Neural crest cell (in vitro differentiated cells): ENCODE results near the gene AXDND1. TPM values are rescaled to one million over a fixed set of nuclear protein-coding genes. Genes with fewer than 3 reads are reported as not detected.

Source experiments
- DNase-seq: peaks from one replicate; pipeline ENCODE4 v3.0.0; 2021; ENCODE audit warnings: low read depth, mixed read lengths, low spot score
- H3K27ac Mint-ChIP-seq: one replicate; pipeline ENCODE4 v1.8.0; 2021; ENCODE audit warnings: mild to moderate bottlenecking, mixed read lengths; ENCODE audit not compliant: unreplicated experiment
- H3K27me3 Mint-ChIP-seq: 2 replicates; pipeline ENCODE4 v1.8.0; 2021; ENCODE audit warnings: low read depth, mild to moderate bottlenecking, mixed read lengths
- H3K36me3 Mint-ChIP-seq: 2 replicates; pipeline ENCODE4 v1.8.0; 2021; ENCODE audit warnings: low read depth, mild to moderate bottlenecking, mixed read lengths
- H3K4me1 Mint-ChIP-seq: 2 replicates; pipeline ENCODE4 v1.8.0; 2021; ENCODE audit warnings: mixed read lengths
- H3K4me3 Mint-ChIP-seq: one replicate; pipeline ENCODE4 v1.8.0; 2021; ENCODE audit warnings: mild to moderate bottlenecking, mixed read lengths
- H3K9me3 Mint-ChIP-seq: 2 replicates; pipeline ENCODE4 v1.8.0; 2021; ENCODE audit warnings: mixed read lengths
- CTCF ChIP-seq: fragments of 200-600 bp; sonication (generic); conservative IDR thresholded peaks from 2 replicates; pipeline ENCODE4 v1.5.0; 2021; ENCODE audit warnings: antibody characterized with exemption, mild to moderate bottlenecking
- total RNA-seq: library from RNA; stranded (reverse); gene quantifications from 2 replicates; pipeline ENCODE4 v1.2.1, GENCODE V29; 2021

The AXDND1 gene
- total RNA-seq, 1 donor from 2014 or later, result 0.86 TPM

DNA sequence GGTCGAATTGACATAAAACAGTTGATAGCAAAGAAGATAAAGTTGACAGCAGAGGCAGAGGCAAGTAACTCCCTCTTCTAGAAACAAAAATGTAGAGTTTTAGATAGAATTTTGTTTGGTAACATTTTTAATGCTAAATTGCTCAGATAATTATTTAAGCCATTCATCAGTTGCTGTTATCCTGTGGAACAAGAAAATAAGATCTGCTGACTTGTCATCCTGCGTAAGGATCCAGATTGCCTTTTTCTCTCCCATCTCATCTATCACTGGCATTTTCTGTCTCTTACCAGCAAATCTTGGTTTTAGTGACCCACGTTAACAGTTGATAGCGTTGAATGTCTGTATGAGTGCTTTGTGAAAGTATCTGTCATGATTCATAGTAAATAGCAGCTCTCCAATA is 42.3 kb upstream of the AXDND1 start:
- peaks cover 4% of the 10 kb centered on the region for H3K9me3 Mint-ChIP-seq
- no peak overlapping the region for H3K27ac Mint-ChIP-seq
- peaks cover 39% of the 10 kb centered on the region for H3K36me3 Mint-ChIP-seq
- no peaks in the 10 kb centered on the region for H3K27me3 Mint-ChIP-seq
- H3K4me3 Mint-ChIP-seq, result no peak overlapping the region
- no peak for TF ChIP-seq CTCF
- DNase-seq, result no peak
- peaks cover 10% of the 10 kb centered on the region for H3K4me1 Mint-ChIP-seq

GRCh38 chr1:179325836-179326235 is 39.9 kb upstream of the AXDND1 start:
- no peak for DNase-seq
- H3K4me1 Mint-ChIP-seq, result peaks cover 4% of the 10 kb centered on the region
- H3K36me3 Mint-ChIP-seq, result peaks cover 34% of the 10 kb centered on the region
- H3K27ac Mint-ChIP-seq, result no peak overlapping the region
- H3K9me3 Mint-ChIP-seq, result peaks cover 6% of the 10 kb centered on the region
- H3K27me3 Mint-ChIP-seq, result no peaks in the 10 kb centered on the region
- no peak for TF ChIP-seq CTCF
- H3K4me3 Mint-ChIP-seq, result no peak overlapping the region

- Mint-ChIP-seq H3K27ac (no peak overlapping the region), H3K4me3 (no peak overlapping the region), H3K36me3 (peaks cover 27% of the 10 kb centered on the region), H3K4me1 (peaks cover 4% of the 10 kb centered on the region), H3K9me3 (peaks cover 2% of the 10 kb centered on the region), H3K27me3 (no peaks in the 10 kb centered on the region)
- no peak for DNase-seq
- TF ChIP-seq CTCF, result no peak
Measured at GRCh38 chr1:179326746-179327145, 39.0 kb upstream of the AXDND1 start.

DNA sequence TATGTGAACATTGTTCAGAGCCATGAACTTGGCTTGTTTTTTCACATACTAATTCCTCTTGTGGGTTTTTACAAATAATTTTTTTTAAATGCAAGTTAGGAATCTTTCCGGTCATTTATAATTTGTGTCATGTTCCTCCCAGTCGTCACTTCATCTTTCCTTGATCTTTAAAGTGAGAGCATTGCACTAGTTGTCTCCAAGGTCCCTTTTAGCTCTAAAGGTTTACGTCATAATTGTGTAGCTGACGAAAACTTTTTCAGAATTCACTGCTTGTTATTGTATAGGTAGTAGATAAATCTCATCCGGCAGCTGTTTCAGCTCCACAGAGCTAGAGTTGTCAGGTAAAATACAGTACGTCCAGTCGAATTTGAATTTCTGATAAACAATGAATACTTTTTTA is 38.6 kb upstream of the AXDND1 start:
- TF ChIP-seq CTCF, result no peak
- Mint-ChIP-seq H3K36me3 (peaks cover 24% of the 10 kb centered on the region), H3K27ac (no peak overlapping the region), H3K4me1 (peaks cover 4% of the 10 kb centered on the region), H3K27me3 (no peaks in the 10 kb centered on the region), H3K9me3 (peaks cover 2% of the 10 kb centered on the region), H3K4me3 (no peak overlapping the region)
- DNase-seq, result no peak

GRCh38 chr1:179327679-179328078 is 38.1 kb upstream of the AXDND1 start:
- peaks cover 4% of the 10 kb centered on the region for H3K4me1 Mint-ChIP-seq
- peaks cover 19% of the 10 kb centered on the region for H3K36me3 Mint-ChIP-seq
- peaks cover 2% of the 10 kb centered on the region for H3K9me3 Mint-ChIP-seq
- H3K4me3 Mint-ChIP-seq, result no peak overlapping the region
- TF ChIP-seq CTCF, result no peak
- DNase-seq, result no peak
- H3K27me3 Mint-ChIP-seq, result no peaks in the 10 kb centered on the region
- no peak overlapping the region for H3K27ac Mint-ChIP-seq

- Mint-ChIP-seq H3K4me1 (peaks cover 4% of the 10 kb centered on the region), H3K27me3 (no peaks in the 10 kb centered on the region), H3K9me3 (peaks cover 2% of the 10 kb centered on the region), H3K4me3 (no peak overlapping the region), H3K27ac (no peak overlapping the region), H3K36me3 (peaks cover 15% of the 10 kb centered on the region)
- TF ChIP-seq CTCF, result no peak
- no peak for DNase-seq
Measured at GRCh38 chr1:179329862-179330261, 35.9 kb upstream of the AXDND1 start.
